H1 (cell line): ENCODE data around the gene CAV1. TPM values are rescaled to one million over a fixed set of nuclear protein-coding genes. Genes with fewer than 3 reads are reported as not detected.

Experiments
- CTCF ChIA-PET: fragments of 300-600 bp; sonication (Branson Sonifier 250); formaldehyde crosslinking; loops from one replicate; lab custom pipeline; 2021; ENCODE audit not compliant: partially characterized antibody; lab: Charles Lee
- POLR2A ChIA-PET: fragments of 300-600 bp; sonication (Branson Sonifier 250); formaldehyde crosslinking; loops from one replicate; lab custom pipeline; 2021; ENCODE audit warnings: inconsistent platforms; ENCODE audit not compliant: partially characterized antibody; lab: Charles Lee
- DNase-seq, 2 experiments: peaks; one replicate each; pipeline versions ENCODE4 v3.0.0 to v3.0.0-alpha.2; 2010 to 2022; ENCODE audit warnings: low spot score in 2 of 2, low read depth in 1 of 2, mixed read lengths in 1 of 2
- FAIRE-seq: peaks from 2 replicates; lab custom pipeline; 2011; peaks lifted over from hg19 to GRCh38; lab: Jason Lieb, UNC
- H2AFZ ChIP-seq: 2 replicates; pipeline ENCODE4 v1.8.1; 2012; ENCODE audit warnings: low read length, inconsistent platforms
- H2AK5ac ChIP-seq: 2 replicates; pipeline ENCODE4 v1.6.1; 2013; ENCODE audit warnings: low read depth, low read length
- H2BK120ac ChIP-seq: replicated peaks from 2 replicates; pipeline ENCODE3; 2013; ENCODE audit warnings: low read depth, low read length, inconsistent platforms
- H2BK12ac ChIP-seq: 2 replicates; pipeline ENCODE4 v1.6.1; 2013; ENCODE audit warnings: low read depth, low read length
- H2BK15ac ChIP-seq: 2 replicates; pipeline ENCODE4 v1.6.1; 2013; ENCODE audit warnings: low read length
- H2BK20ac ChIP-seq: 2 replicates; pipeline ENCODE4 v1.6.1; 2013; ENCODE audit warnings: low read length
- H2BK5ac ChIP-seq: 2 replicates; pipeline ENCODE4 v1.6.1; 2013; ENCODE audit warnings: low read depth, low read length
- H3K14ac ChIP-seq: 2 replicates; pipeline ENCODE4 v1.6.1; 2013; ENCODE audit warnings: inconsistent platforms; ENCODE audit not compliant: insufficient read length
- H3K18ac ChIP-seq: 2 replicates; pipeline ENCODE4 v1.6.1; 2013; ENCODE audit warnings: low read length; ENCODE audit errors: extremely low read depth
- H3K23ac ChIP-seq: 2 replicates; pipeline ENCODE4 v1.6.1; 2013; ENCODE audit warnings: inconsistent platforms; ENCODE audit not compliant: insufficient read length
- H3K23me2 ChIP-seq: 2 replicates; pipeline ENCODE4 v1.6.1; 2013; ENCODE audit warnings: low read depth, low read length
- H3K27ac ChIP-seq: 2 replicates; pipeline ENCODE4 v1.6.1; 2011; ENCODE audit warnings: low read depth, low read length, inconsistent platforms
- H3K27me3 ChIP-seq, 4 experiments: replicated peaks in 1 of 4; 1 replicate in 1 of 4; 2 replicates in 3 of 4; pipeline versions ENCODE4 v1.6.1 to v1.8.1; 2011 to 2013; ENCODE audit warnings: low read length in 3 of 4, mild to moderate bottlenecking in 3 of 4, inconsistent platforms in 2 of 4, mixed read lengths in 2 of 4, moderate library complexity in 1 of 4; ENCODE audit not compliant: control insufficient read depth in 3 of 4, insufficient read depth in 3 of 4; ENCODE audit errors: extremely low read depth in 1 of 4
- H3K36me3 ChIP-seq, 4 experiments: 2 replicates each; pipeline versions ENCODE4 v1.6.1 to v1.8.1; 2011 to 2013; ENCODE audit warnings: mild to moderate bottlenecking in 4 of 4, low read length in 3 of 4, moderate library complexity in 2 of 4, control low read depth in 1 of 4, inconsistent platforms in 1 of 4; ENCODE audit not compliant: insufficient read depth in 4 of 4, control insufficient read depth in 2 of 4
- H3K4ac ChIP-seq: replicated peaks from 2 replicates; pipeline ENCODE3; 2013; ENCODE audit warnings: low read length, low read depth, mixed read lengths, inconsistent platforms; ENCODE audit not compliant: insufficient read length
- H3K4me1 ChIP-seq, 4 experiments: replicated peaks in 1 of 4; 1 replicate in 1 of 4; 2 replicates in 3 of 4; pipeline versions ENCODE4 v1.6.1 to v1.8.1; 2011 to 2013; ENCODE audit warnings: low read length in 3 of 4, inconsistent platforms in 2 of 4, mixed read lengths in 1 of 4; ENCODE audit not compliant: insufficient read depth in 4 of 4, control insufficient read depth in 3 of 4
- H3K4me2 ChIP-seq, 2 experiments: 2 replicates each; pipeline versions ENCODE4 v1.6.1 to v1.8.1; 2011 to 2013; ENCODE audit warnings: low read depth in 2 of 2, low read length in 2 of 2, control low read depth in 1 of 2, inconsistent platforms in 1 of 2, mild to moderate bottlenecking in 1 of 2; ENCODE audit not compliant: insufficient read depth in 1 of 2
- H3K4me3 ChIP-seq, 4 experiments: fragments of 200-600, 300-600 bp in 1 of 4; sonication (generic), shearing (Covaris generic), sonication (Bioruptor Twin) in 1 of 4; 2 replicates each; pipeline versions ENCODE4 v1.5.1 to v1.8.1; 2011 to 2016; ENCODE audit warnings: low read length in 4 of 4, low read depth in 3 of 4, control low read depth in 2 of 4, inconsistent platforms in 2 of 4, mild to moderate bottlenecking in 2 of 4, mixed read lengths in 1 of 4, moderate library complexity in 1 of 4; ENCODE audit not compliant: insufficient read depth in 2 of 4; ENCODE audit errors: extremely low read depth in 1 of 4
- H3K56ac ChIP-seq: replicated peaks from 2 replicates; pipeline ENCODE3; 2013; ENCODE audit warnings: low read depth, mild to moderate bottlenecking, mixed read lengths, low read length, inconsistent platforms; ENCODE audit not compliant: insufficient read length
- H3K79me1 ChIP-seq: 2 replicates; pipeline ENCODE4 v1.6.1; 2013; ENCODE audit warnings: low read depth, low read length, control low read depth
- H3K79me2 ChIP-seq, 2 experiments: 2 replicates each; pipeline versions ENCODE4 v1.6.1 to v1.8.1; 2012 to 2013; ENCODE audit warnings: low read length in 2 of 2, mild to moderate bottlenecking in 2 of 2, inconsistent platforms in 1 of 2; ENCODE audit not compliant: insufficient read depth in 2 of 2, control insufficient read depth in 1 of 2
- H3K9ac ChIP-seq, 4 experiments: replicated peaks in 1 of 4; 1 replicate in 1 of 4; 2 replicates in 3 of 4; pipeline versions ENCODE4 v1.6.1 to v1.8.1; 2011 to 2013; ENCODE audit warnings: low read depth in 3 of 4, low read length in 3 of 4, control low read depth in 2 of 4, mild to moderate bottlenecking in 2 of 4, moderate library complexity in 2 of 4, inconsistent platforms in 1 of 4; ENCODE audit errors: extremely low read depth in 1 of 4
- H3K9me3 ChIP-seq, 2 experiments: 2 replicates each; pipeline versions ENCODE4 v1.6.1 to v1.8.1; 2012 to 2013; ENCODE audit warnings: mild to moderate bottlenecking in 2 of 2, moderate library complexity in 2 of 2, control low read depth in 1 of 2, inconsistent platforms in 1 of 2, low read depth in 1 of 2, low read length in 1 of 2, mixed read lengths in 1 of 2; ENCODE audit not compliant: insufficient read depth in 2 of 2
- H4K20me1 ChIP-seq, 2 experiments: replicated peaks in 1 of 2; 2 replicates each; pipeline versions ENCODE3 to v1.8.1; 2011 to 2013; ENCODE audit warnings: inconsistent platforms in 2 of 2, low read length in 2 of 2, mild to moderate bottlenecking in 1 of 2; ENCODE audit not compliant: insufficient read depth in 2 of 2, control insufficient read depth in 1 of 2
- H4K5ac ChIP-seq: 2 replicates; pipeline ENCODE4 v1.6.1; 2013; ENCODE audit warnings: low read length, low read depth, mixed read lengths, inconsistent platforms; ENCODE audit not compliant: insufficient read length
- H4K8ac ChIP-seq: 2 replicates; pipeline ENCODE4 v1.8.0; 2013; ENCODE audit warnings: mild to moderate bottlenecking, moderate library complexity, low read length, inconsistent platforms; ENCODE audit not compliant: insufficient read depth; ENCODE audit errors: extremely low read depth
- H4K91ac ChIP-seq: replicated peaks from 2 replicates; pipeline ENCODE3; 2013; ENCODE audit warnings: low read length, mixed read lengths, inconsistent platforms; ENCODE audit not compliant: insufficient read length
- ATF3 ChIP-seq: IDR thresholded peaks from 2 replicates; pipeline ENCODE4 v1.6.1; 2011; ENCODE audit warnings: low read depth, mild to moderate bottlenecking, low read length; ENCODE audit not compliant: insufficient read depth
- CHD1 ChIP-seq: IDR thresholded peaks from 2 replicates; pipeline ENCODE4 v1.6.1; 2012; ENCODE audit warnings: low read depth, low read length, improper control_type of control experiment
- CREB1 ChIP-seq: IDR thresholded peaks from 2 replicates; pipeline ENCODE4 v1.6.1; 2012; ENCODE audit warnings: inconsistent platforms
- E2F6 ChIP-seq: IDR thresholded peaks from 2 replicates; pipeline ENCODE4 v1.6.1; 2012; ENCODE audit warnings: inconsistent platforms
- EP300 ChIP-seq, 2 experiments: IDR thresholded peaks; 1 replicate in 1 of 2; 2 replicates in 1 of 2; pipeline ENCODE4 v1.6.1; 2011 to 2012; ENCODE audit warnings: low read depth in 2 of 2, low read length in 2 of 2, mild to moderate bottlenecking in 2 of 2, borderline replicate concordance in 1 of 2, inconsistent platforms in 1 of 2, moderate library complexity in 1 of 2
- MAFK ChIP-seq: IDR thresholded peaks from 2 replicates; pipeline ENCODE4 v1.6.1; 2012; ENCODE audit warnings: low read depth, mild to moderate bottlenecking, improper control_type of control experiment, low read length
- RAD21 ChIP-seq, 2 experiments: IDR thresholded peaks in 1 of 2; conservative IDR thresholded peaks in 1 of 2; 2 replicates each; pipeline ENCODE4 v1.6.1; 2011; ENCODE audit warnings: low read depth in 2 of 2, low read length in 2 of 2, improper control_type of control experiment in 1 of 2, inconsistent platforms in 1 of 2, mild to moderate bottlenecking in 1 of 2, moderate library complexity in 1 of 2
- RBBP5 ChIP-seq: IDR thresholded peaks from 2 replicates; pipeline ENCODE4 v1.7.1; 2012; ENCODE audit warnings: low read depth, mild to moderate bottlenecking, inconsistent platforms, low read length, moderate library complexity, borderline replicate concordance
- RFX5 ChIP-seq: IDR thresholded peaks from 2 replicates; pipeline ENCODE4 v1.6.1; 2011; ENCODE audit warnings: low read depth, low read length, improper control_type of control experiment, borderline replicate concordance
- SIX5 ChIP-seq: IDR thresholded peaks from 2 replicates; pipeline ENCODE4 v1.6.1; 2011; ENCODE audit warnings: mild to moderate bottlenecking, low read depth, low read length
- TBP ChIP-seq: IDR thresholded peaks from 2 replicates; pipeline ENCODE4 v1.6.1; 2011; ENCODE audit warnings: low read depth, low read length, improper control_type of control experiment
- WGBS, 2 experiments: shearing (Covaris generic) in 1 of 2; methylation state at CpG; one replicate each; pipeline versions ENCODE4 v1.1.6 to v1.1.7; 2013 to 2015; ENCODE audit warnings: low lambda C conversion rate in 2 of 2, mixed read lengths in 2 of 2, inconsistent platforms in 1 of 2, low coverage in 1 of 2, missing lambda C conversion rate in 1 of 2; ENCODE audit not compliant: insufficient replicate concordance in 2 of 2, insufficient coverage in 1 of 2, insufficient read length in 1 of 2; ENCODE audit errors: extremely low coverage in 1 of 2, missing lambda C conversion rate in 1 of 2; 5-methylcytosine and 5-hydroxymethylcytosine counted together
- polyA plus RNA-seq, 7 experiments: library from polyadenylated mRNA; depleted of rRNA in 3 of 7; stranded (reverse) in 5 of 7; unstranded in 2 of 7; fragments of >200 nt in 5 of 7; fragments of 200-250 nt in 2 of 7; gene quantifications; 1 replicate in 5 of 7; 2 replicates in 1 of 7; 4 replicates in 1 of 7; pipeline versions ENCODE4 v1.2.1 to v1.2.3, GENCODE V29; 2011 to 2013; ENCODE audit warnings: missing spikeins in 2 of 7, mixed read lengths in 2 of 7
- total RNA-seq: library from RNA; stranded (reverse); fragmentation: NEBNext Ultra II Directional; extraction: Animal tissue kit (Norgen Biotek cat#: 25700); gene quantifications from 2 replicates; pipeline ENCODE4 v1.2.1, GENCODE V29; 2021

The CAV1 gene
- total and polyA plus RNA-seq, 2 of the 8 experiments (the other 6 are each of a cell fraction or from before 2014, with no cell fraction given), result 16.3 to 21.8 TPM

GRCh38 chr7:116597384-116597783 lies 72.5 kb downstream of the CAV1 start:
- Histone ChIP-seq H2BK5ac (no peak overlapping the region), H3K23me2 (no peaks in the 10 kb centered on the region; the same call in 1 of the 2 replicates), H2BK20ac (no peak overlapping the region), H3K27me3 (no peaks in the 10 kb centered on the region), H3K4me1 (peaks cover 0 to 6% (median under 1%) of the 10 kb centered on the region in 4 experiments; a peak in 5 of 7 replicates), H4K5ac (no peak overlapping the region), H3K56ac (no peak overlapping the region), H3K18ac (no peak overlapping the region), H3K14ac (no peak overlapping the region), H4K8ac (no peak overlapping the region), H3K79me1 (no peaks in the 10 kb centered on the region), H2BK120ac (no peak overlapping the region), H3K9me3 (no peaks in the 10 kb centered on the region), H3K4me2 (no peak overlapping the region), H2AFZ (no peak overlapping the region), H2BK12ac (no peak overlapping the region), H4K91ac (no peak overlapping the region), H3K23ac (no peak overlapping the region), H3K27ac (no peak overlapping the region), H3K4me3 (no peak overlapping the region), H2BK15ac (no peak overlapping the region), H3K4ac (no peak overlapping the region), H4K20me1 (no peaks in the 10 kb centered on the region), H3K36me3 (no peaks in the 10 kb centered on the region), H3K79me2 (0 out of 4 replicates have a peak, but pooled peaks cover 0 to 2% of the 10 kb centered on the region in 2 experiments), H3K9ac (no peak overlapping the region), H2AK5ac (no peak overlapping the region)
- WGBS, 2 experiments, result 84% methylated on average over 6 of the region's 6 CpGs; no CpG with 5 or more reads in 1 of the 2 experiments
- ChIA-PET POLR2A (no interaction called here), CTCF (interaction anchor here (0.6 to 1.7 kb wide), 11 partner anchors 10 to 434 kb away, joined by 3 to 5 read pairs (median 4); no protein-coding TSS in a partner anchor)
- DNase-seq (no peak), FAIRE-seq (no peak)
- TF ChIP-seq ATF3 (no peak), RFX5 (no peak), MAFK (no peak), E2F6 (no peak), RAD21 (IDR thresholded peaks at IDR 0.05 in 1 of 2, conservative IDR thresholded peaks at IDR 0.05 in 1 of 2; ENCODE audit: low read depth in 2 of 2, low read length in 2 of 2) (no peak), SIX5 (no peak), EP300 (IDR thresholded peaks at IDR 0.05; ENCODE audit: borderline replicate concordance in 1 of 2, low read depth in 2 of 2, low read length in 2 of 2) (no peak), RBBP5 (no peak), CREB1 (no peak), CHD1 (no peak), TBP (no peak)
